Aortic smooth muscle cell (primary cell): ENCODE data around the gene DGAT2. TPM values are rescaled to one million over a fixed set of nuclear protein-coding genes. Genes with fewer than 3 reads are reported as not detected.

Experiments used
- total RNA-seq: library from RNA; depleted of rRNA; stranded (reverse); fragments of >200 nt; gene quantifications from 2 replicates; pipeline ENCODE4 v1.2.3, GENCODE V29; 2014

Gene DGAT2
- 0.25 and 0.53 TPM in 2 replicates for total RNA-seq

DNA sequence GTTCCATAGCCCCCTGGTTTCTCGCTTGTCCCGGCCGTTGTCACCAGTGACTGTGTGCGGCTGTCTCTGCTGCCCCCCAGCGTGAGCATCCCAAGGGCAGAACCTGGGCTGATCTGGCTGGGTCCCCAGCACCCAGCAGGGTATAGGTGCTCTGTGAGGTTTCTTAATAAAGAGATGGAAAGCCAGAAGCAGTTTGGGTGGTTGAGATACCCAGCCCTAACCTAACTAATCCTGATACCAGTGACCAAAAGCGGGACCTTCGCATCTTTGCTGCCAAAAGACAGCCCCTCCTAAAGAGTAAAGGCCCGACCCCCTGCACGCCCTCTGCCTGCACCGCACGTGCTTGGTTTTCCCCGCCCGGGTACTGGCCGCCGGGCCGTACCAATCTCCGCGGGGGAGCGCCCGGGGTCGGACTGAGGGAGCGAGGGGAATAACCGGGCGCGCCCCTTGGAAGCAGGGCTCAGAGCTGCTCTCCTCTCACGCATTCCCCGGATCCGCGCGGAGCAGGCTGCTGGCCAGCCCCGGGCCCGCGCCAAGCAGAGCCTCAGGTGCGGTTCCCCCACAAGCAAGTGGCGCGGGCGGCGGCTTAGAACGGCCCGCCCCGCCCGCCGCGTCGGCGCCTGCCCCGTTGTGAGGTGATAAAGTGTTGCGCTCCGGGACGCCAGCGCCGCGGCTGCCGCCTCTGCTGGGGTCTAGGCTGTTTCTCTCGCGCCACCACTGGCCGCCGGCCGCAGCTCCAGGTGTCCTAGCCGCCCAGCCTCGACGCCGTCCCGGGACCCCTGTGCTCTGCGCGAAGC is at the start of gene DGAT2:
TSS of gene DGAT2 (plus strand) at position 667 of the 797 bp plus-strand sequence. CDS start 214 bp downstream, outside the sequence.

DNA sequence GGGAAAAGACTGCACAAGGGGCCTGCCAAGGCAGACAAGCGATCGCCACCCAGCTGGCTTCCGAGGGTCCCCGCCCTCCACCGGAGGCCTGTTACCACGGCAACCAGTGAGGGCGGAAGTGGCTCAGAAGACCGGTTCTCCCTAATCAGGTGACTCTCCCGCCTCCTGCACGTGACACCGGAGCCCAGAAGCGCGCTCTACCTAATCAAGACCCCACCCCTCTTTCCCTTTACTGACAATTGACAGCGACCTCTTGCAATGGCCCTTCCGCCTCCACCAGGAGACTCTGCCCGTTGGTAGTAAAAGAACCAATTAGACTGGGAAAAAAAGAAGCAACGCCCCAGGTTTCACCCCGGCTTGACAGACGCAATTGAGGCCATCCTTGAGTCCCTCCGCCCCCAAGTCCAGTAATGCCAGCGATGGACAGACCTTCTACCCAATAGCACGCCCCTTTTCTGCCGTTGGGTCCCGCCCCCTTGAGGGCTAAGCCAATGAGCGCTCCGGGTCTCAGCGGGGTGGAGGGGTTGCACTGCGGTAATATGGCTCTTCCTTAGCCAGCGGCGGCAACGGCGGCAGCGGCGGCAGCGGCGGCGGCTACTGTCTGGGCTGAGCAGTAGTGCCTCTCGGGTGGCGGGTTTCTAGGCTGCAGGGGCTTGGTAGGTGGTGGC is 46.2 kb downstream of the DGAT2 start, which contains the start of gene UVRAG:
TSS of gene UVRAG (plus strand) at position 534 of the 668 bp plus-strand sequence. CDS start 198 bp downstream, outside the sequence.

Other genes with a start within 250 kb of the DGAT2 start
- gene GDPD5, start 242.8 kb upstream of the DGAT2 start, total RNA-seq = 4.0 and 5.5 TPM in 2 replicates
- 431 and 568 TPM in 2 replicates for gene SERPINH1, start 206.5 kb upstream of the DGAT2 start, total RNA-seq
- gene MAP6, start 99.7 kb upstream of the DGAT2 start, total RNA-seq = 5.0 and 5.7 TPM in 2 replicates
- gene MOGAT2, start 50.9 kb upstream of the DGAT2 start, total RNA-seq = not detected in 2 replicates
- 21.0 and 25.1 TPM in 2 replicates for gene UVRAG, start 46.4 kb downstream of the DGAT2 start, total RNA-seq